T-helper 1 cell treated with Interleukin-12 subunit alpha and Interleukin-12 subunit beta and Interleukin-4 antibody, amounts not matched to agents 30 μg/mL and 1 μg/mL, for 36 hours (primary cell): Measurements from ENCODE around the gene MINK1.
A peak's percentile ranks its signal among the peaks of the same experiment; 100 is the strongest.

Experiments used
- H3K27ac Mint-ChIP-seq: one replicate; pipeline ENCODE4 v1.8.0; 2021; ENCODE audit warnings: mild to moderate bottlenecking, mixed read lengths
- H3K27me3 Mint-ChIP-seq: one replicate; pipeline ENCODE4 v1.8.0; 2021; ENCODE audit warnings: low read depth, mixed read lengths
- H3K36me3 Mint-ChIP-seq: one replicate; pipeline ENCODE4 v1.8.0; 2021; ENCODE audit warnings: low read depth, mixed read lengths
- H3K4me1 Mint-ChIP-seq: one replicate; pipeline ENCODE4 v1.8.0; 2021; ENCODE audit warnings: low read depth, mixed read lengths
- H3K4me3 Mint-ChIP-seq: one replicate; pipeline ENCODE4 v1.8.0; 2021; ENCODE audit warnings: mild to moderate bottlenecking, moderate library complexity, mixed read lengths
- H3K9me3 Mint-ChIP-seq: one replicate; pipeline ENCODE4 v1.8.0; 2021; ENCODE audit warnings: mixed read lengths

MINK1 gene

DNA sequence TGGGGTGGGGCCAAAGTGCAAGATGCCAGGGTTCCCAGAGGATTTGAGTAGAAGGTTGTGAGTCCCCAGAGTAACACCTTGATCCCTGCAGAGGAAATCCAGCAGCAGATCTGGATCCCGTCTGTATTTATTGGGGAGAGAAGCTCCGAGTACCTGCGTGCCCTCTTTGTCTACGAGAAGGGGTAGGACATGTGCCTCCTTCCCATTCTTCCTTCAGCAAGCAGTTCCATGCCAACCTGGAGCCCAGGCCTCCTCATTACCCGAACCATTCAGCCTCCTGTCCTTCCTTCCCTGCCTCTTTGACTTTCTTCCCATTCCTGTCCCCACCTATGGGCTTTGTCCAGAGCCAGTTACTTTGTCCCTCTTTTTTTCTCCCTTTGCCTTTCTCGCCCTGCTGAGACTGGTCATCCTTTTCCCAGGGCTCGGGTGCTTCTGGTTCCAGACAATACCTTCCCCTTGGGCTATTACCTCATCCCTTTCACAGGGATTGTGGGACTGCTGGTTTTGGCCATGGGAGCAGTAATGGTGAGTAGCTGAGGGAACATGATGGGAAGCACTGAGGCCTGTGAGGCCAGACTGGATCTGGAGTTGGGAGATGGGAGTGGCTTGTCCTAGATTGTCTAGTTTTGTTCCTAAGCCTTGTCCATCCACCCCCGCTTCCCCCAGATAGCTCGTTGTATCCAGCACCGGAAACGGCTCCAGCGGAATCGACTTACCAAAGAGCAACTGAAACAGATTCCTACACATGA, 109.8 kb downstream of the MINK1 start:
- H3K4me3 Mint-ChIP-seq: peak overlapping the region; percentile 90
- H3K27ac Mint-ChIP-seq: peak overlapping the region; percentile 41
- H3K9me3 Mint-ChIP-seq: no peaks in the 10 kb centered on the region
- no peaks in the 10 kb centered on the region for H3K27me3 Mint-ChIP-seq
- peaks cover 72% of the 10 kb centered on the region for H3K36me3 Mint-ChIP-seq
- peaks cover 49% of the 10 kb centered on the region for H3K4me1 Mint-ChIP-seq

DNA sequence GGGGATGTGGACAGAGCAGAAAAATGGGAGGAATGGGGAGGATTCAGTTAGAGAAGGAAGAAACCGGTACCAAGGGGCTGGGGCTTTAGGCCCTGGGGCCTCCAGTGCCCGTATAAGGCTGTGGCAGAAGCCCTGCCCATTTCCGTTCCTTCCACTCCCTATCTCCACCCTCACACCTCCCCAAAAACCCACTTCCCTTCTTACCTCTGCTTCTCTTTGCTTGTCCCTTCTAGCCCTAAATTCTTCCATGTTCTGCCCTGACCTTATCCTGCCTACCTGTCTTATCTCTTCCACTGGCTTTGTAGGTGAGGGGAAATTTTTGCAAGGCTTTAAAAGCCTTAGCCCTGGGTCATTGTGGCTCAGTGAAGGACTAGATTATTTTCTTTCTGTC, 111.0 kb downstream of the MINK1 start:
- Mint-ChIP-seq H3K27ac (peak overlapping the region; percentile 95), H3K4me3 (peak overlapping the region; percentile 90), H3K9me3 (no peaks in the 10 kb centered on the region), H3K4me1 (peaks cover 42% of the 10 kb centered on the region), H3K36me3 (peaks cover 65% of the 10 kb centered on the region), H3K27me3 (no peaks in the 10 kb centered on the region)

DNA sequence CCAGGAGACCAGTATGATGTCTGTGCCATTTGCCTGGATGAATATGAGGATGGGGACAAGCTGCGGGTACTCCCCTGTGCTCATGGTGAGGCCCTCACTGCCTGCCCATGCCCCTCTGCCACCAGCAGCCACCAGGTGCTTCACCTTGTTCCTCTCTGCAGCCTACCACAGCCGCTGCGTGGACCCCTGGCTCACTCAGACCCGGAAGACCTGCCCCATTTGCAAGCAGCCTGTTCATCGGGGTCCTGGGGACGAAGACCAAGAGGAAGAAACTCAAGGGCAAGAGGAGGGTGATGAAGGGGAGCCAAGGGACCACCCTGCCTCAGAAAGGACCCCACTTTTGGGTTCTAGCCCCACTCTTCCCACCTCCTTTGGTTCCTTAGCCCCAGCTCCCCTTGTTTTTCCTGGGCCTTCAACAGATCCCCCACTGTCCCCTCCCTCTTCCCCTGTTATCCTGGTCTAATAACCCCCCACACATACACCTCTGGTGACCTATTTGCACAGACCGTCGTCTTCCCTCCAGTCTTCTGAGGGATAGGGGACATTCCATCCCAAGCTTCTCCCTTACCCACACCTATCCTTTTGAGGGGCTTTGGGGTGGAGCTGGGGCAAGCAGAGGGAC, 111.5 kb downstream of the MINK1 start:
- no peaks in the 10 kb centered on the region for H3K9me3 Mint-ChIP-seq
- peaks cover 42% of the 10 kb centered on the region for H3K4me1 Mint-ChIP-seq
- no peaks in the 10 kb centered on the region for H3K27me3 Mint-ChIP-seq
- H3K27ac Mint-ChIP-seq: peak overlapping the region; percentile 95
- H3K36me3 Mint-ChIP-seq: peaks cover 65% of the 10 kb centered on the region
- peak overlapping the region; percentile 90 for H3K4me3 Mint-ChIP-seq

DNA sequence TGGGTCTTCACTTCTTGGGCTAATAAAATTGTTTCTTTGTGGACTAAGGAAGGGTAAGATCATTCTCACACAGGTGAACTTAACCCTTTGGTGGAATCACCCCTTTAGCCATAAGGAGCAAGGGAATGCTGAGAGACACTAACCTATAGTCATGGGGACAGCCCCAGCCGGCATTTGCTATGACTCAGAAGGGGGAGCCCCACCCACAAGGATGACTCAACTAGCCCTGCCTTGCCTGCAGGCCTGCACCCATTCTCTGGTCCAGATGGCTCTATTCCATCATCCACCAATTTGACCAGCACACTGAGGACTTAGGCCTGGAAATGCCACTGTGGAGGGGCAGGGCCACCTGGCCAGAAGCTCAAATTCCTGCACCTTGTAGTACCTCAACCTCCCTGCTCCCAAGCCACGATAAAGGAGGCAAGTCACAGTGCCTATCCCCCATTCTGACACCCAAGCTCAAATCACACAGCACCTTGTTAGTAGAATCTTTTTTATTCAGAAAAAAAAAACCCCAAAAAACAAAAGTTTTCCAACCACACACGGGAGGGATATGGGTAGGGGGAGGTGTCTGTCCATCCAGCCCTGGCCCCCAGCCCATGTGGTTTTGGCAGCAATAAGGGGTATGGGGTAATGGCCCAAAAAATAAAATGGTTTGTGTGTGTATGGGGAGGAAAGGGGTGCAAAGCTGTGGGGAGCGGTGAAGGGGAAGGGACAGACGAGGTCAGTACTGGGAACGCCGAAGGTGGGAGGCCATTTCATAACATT, 112.2 kb downstream of the MINK1 start:
- Mint-ChIP-seq H3K27ac (peak overlapping the region; percentile 95), H3K4me3 (peak overlapping the region; percentile 90), H3K36me3 (peaks cover 63% of the 10 kb centered on the region), H3K27me3 (no peaks in the 10 kb centered on the region), H3K9me3 (no peaks in the 10 kb centered on the region), H3K4me1 (peaks cover 42% of the 10 kb centered on the region)

DNA sequence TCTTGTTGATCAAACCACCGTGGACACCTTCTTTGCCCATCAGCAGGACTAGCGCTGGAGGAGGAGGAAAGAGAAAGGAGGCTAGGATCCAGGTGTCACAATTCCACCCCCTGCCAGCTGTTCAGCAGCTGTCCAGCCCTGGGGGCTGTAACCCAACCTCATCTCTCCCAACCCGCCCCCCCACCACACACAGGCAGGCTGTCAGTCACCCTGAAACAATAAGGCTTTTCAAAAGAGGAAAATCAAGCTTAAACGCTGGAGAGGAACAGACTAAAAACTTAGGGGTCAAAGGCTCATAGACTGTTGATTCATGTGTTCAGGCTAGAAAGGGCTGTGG, 112.8 kb downstream of the MINK1 start:
- no peaks in the 10 kb centered on the region for H3K9me3 Mint-ChIP-seq
- H3K4me1 Mint-ChIP-seq: peaks cover 47% of the 10 kb centered on the region
- peak overlapping the region; percentile 95 for H3K27ac Mint-ChIP-seq
- H3K4me3 Mint-ChIP-seq: peak overlapping the region; percentile 90
- no peaks in the 10 kb centered on the region for H3K27me3 Mint-ChIP-seq
- peaks cover 63% of the 10 kb centered on the region for H3K36me3 Mint-ChIP-seq

DNA sequence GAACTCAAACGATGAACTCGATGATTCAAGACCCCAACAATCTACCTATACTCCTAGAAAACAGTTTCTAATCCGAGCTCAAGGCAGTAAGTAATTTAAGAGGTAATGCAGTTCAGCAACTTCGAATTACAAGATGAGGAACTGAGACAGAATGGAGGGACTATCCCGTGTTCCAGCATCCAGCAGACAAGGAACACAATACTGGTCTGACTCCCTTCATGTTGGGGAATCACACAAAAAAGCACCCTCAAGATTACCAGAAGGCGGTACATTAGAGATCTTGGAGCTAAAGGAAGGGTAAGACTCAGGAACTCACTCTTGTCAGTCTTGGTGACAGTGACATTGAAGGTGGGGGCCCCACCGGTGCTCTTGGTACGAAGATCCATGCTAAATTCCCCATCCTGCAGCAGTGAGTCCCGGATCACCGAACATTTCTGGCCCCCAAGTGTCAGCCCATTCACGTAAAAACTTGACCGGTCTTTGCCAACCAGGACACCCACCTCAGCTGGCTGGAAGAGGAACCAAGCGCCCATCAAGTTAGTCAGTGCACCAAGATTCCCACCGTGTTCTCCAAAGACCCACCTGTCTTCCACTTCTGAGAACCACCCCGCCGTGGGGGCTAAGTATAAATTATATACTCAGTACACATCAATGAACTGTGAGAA, 113.3 kb downstream of the MINK1 start:
- no peaks in the 10 kb centered on the region for H3K9me3 Mint-ChIP-seq
- H3K4me1 Mint-ChIP-seq: peaks cover 45% of the 10 kb centered on the region
- peaks cover 57% of the 10 kb centered on the region for H3K36me3 Mint-ChIP-seq
- H3K27ac Mint-ChIP-seq: peak overlapping the region; percentile 85
- no peaks in the 10 kb centered on the region for H3K27me3 Mint-ChIP-seq
- H3K4me3 Mint-ChIP-seq: peak overlapping the region; percentile 90

DNA sequence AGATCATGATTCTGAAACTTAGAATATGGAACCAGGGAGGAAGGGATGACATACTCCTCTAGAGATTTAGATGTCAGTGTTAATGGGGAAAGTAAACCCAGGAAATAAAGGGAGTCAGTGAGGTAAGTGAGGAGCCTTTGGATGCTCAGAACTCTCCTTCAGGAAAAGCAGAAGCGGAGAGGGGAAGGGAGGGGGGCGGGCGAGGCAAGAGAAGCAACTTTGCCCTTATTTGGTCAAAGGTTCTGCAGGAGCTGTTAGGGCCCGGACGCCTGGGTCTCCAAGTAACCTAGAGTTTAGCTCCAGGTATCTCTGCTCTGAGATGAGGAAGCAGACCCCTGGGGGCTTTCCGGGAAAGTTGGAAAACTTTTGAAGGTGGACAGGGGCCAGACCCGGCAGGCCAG, 113.9 kb downstream of the MINK1 start:
- H3K27ac Mint-ChIP-seq: peak overlapping the region; percentile 85
- H3K4me1 Mint-ChIP-seq: peaks cover 40% of the 10 kb centered on the region
- H3K36me3 Mint-ChIP-seq: peaks cover 52% of the 10 kb centered on the region
- no peaks in the 10 kb centered on the region for H3K9me3 Mint-ChIP-seq
- H3K4me3 Mint-ChIP-seq: peak overlapping the region; percentile 90
- H3K27me3 Mint-ChIP-seq: no peaks in the 10 kb centered on the region
